ENCODE measurements around the gene CMIP. TPM values are rescaled to one million over a fixed set of nuclear protein-coding genes. Genes with fewer than 3 reads are reported as not detected.

Gene CMIP
- total RNA-seq, 1 experiment from 2014 or later: 48.2 TPM

DNA sequence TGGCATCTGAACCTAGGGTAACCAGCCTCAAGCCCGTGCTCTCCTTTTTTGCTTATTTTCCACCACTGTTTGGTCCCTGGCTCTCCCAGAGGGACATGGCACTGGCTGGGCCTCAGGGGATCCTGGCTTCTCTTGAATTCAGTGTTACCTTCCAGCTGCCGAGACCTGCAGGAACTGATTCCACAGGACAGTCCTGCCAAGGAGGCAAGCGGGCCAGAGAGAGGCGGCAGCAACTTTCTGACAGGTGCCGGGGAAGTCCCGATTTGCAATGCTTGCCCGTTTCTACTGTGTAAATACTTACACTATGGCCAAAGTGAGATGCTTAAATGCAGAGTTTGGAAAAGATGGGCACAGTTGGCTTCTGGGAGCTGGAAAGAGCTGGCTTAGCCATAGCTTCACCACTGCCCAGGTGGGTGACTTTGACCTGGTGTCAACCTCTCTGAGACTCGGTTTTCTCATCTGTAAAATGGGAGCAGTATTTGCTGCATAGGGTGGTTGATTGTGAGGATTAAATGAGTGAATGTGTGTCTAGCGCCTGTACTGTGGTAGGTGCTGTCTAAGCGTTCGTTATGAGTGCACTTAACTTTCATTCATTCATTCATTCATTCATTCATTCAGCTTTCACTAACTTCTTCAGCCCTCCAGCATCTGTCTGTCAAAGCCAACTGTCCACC, 124.9 kb downstream of the CMIP start:
- no peak overlapping the region for H2BK5ac ChIP-seq (ENCODE audit: insufficient read length, low read length)
- no peak overlapping the region for H3K23ac ChIP-seq (ENCODE audit: insufficient read length, low read depth, low read length)
- TF ChIP-seq, protein P1, sequence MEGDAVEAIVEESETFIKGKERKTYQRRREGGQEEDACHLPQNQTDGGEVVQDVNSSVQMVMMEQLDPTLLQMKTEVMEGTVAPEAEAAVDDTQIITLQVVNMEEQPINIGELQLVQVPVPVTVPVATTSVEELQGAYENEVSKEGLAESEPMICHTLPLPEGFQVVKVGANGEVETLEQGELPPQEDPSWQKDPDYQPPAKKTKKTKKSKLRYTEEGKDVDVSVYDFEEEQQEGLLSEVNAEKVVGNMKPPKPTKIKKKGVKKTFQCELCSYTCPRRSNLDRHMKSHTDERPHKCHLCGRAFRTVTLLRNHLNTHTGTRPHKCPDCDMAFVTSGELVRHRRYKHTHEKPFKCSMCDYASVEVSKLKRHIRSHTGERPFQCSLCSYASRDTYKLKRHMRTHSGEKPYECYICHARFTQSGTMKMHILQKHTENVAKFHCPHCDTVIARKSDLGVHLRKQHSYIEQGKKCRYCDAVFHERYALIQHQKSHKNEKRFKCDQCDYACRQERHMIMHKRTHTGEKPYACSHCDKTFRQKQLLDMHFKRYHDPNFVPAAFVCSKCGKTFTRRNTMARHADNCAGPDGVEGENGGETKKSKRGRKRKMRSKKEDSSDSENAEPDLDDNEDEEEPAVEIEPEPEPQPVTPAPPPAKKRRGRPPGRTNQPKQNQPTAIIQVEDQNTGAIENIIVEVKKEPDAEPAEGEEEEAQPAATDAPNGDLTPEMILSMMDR (conservative IDR thresholded peaks at IDR 0.05): no peak
- H4K20me1 ChIP-seq (ENCODE audit: control insufficient read depth, insufficient read depth, insufficient read length): peaks cover 2% of the 10 kb centered on the region
- no peak overlapping the region for H3T11ph ChIP-seq (ENCODE audit: low read length)
- H3K14ac ChIP-seq (ENCODE audit: insufficient read depth, low read length): no peak overlapping the region
- H3K9me3 Mint-ChIP-seq: no peaks in the 10 kb centered on the region
- H3K79me2 ChIP-seq (ENCODE audit: insufficient read depth, low read length): peaks cover 4% of the 10 kb centered on the region; the same call in 1 of the 2 replicates
- no peak overlapping the region for H2BK12ac ChIP-seq (ENCODE audit: insufficient read length, low read depth, low read length)
- no peak overlapping the region for H4K91ac ChIP-seq (ENCODE audit: insufficient read length, low read depth, low read length)
- no peak overlapping the region for H4K5ac ChIP-seq (ENCODE audit: insufficient read length, low read depth, low read length)
- H3K18ac ChIP-seq (ENCODE audit: insufficient read length, low read depth, low read length): no peak overlapping the region
- H3K27me3 ChIP-seq (ENCODE audit: insufficient read depth, low read length): no peaks in the 10 kb centered on the region
- no peak overlapping the region for H2AFZ ChIP-seq (ENCODE audit: low read length)
- no peaks in the 10 kb centered on the region for H3K9me3 ChIP-seq (ENCODE audit: control insufficient read depth, low read depth, low read length)
- no CpG with 5 or more reads among the region's 11 CpGs for WGBS (ENCODE audit: extremely low coverage, insufficient read length, low lambda C conversion rate)
- H3K4me1 Mint-ChIP-seq: peaks cover 33 to 35% of the 10 kb centered on the region in 2 experiments
- no peak overlapping the region for H2AK5ac ChIP-seq (ENCODE audit: insufficient read length, low read length)
- no peak overlapping the region for H3K4me3 Mint-ChIP-seq
- H3K9ac ChIP-seq (ENCODE audit: extremely low read depth, insufficient read length, low read length): no peak overlapping the region
- H4K8ac ChIP-seq (replicated peaks; ENCODE audit: insufficient read length, low read depth, low read length): no peak overlapping the region
- no peak overlapping the region for H3K27ac ChIP-seq (ENCODE audit: insufficient read length, low read depth, low read length)
- no peaks in the 10 kb centered on the region for H3K23me2 ChIP-seq (ENCODE audit: insufficient read length, low read depth, low read length, poor library complexity, severe bottlenecking)
- no peaks in the 10 kb centered on the region for H3K27me3 Mint-ChIP-seq (ENCODE audit: low read depth)
- H3K79me1 ChIP-seq (ENCODE audit: insufficient read depth, low read depth, low read length, poor library complexity, severe bottlenecking): peaks cover 3% of the 10 kb centered on the region
- no peaks in the 10 kb centered on the region for H3K4me1 ChIP-seq (ENCODE audit: insufficient read depth, low read length)
- H2BK120ac ChIP-seq (ENCODE audit: low read depth, low read length, poor library complexity, severe bottlenecking): no peak overlapping the region
- no peak overlapping the region for H3K56ac ChIP-seq (ENCODE audit: insufficient read length, low read depth, low read length)
- DNase-seq: no peak
- no peak overlapping the region for H3K4ac ChIP-seq (ENCODE audit: low read depth, low read length)
- H2BK20ac ChIP-seq (ENCODE audit: low read depth, low read length, poor library complexity, severe bottlenecking): no peak overlapping the region
- H3K4me2 ChIP-seq (ENCODE audit: insufficient read depth, insufficient read length, low read length): no peak overlapping the region
- no peaks in the 10 kb centered on the region for H3K36me3 Mint-ChIP-seq (ENCODE audit: insufficient read depth in 1 of 3, low read depth in 3 of 3)
- no peak overlapping the region for H2BK15ac ChIP-seq (ENCODE audit: low read depth, low read length)
- H3K27ac Mint-ChIP-seq: peak overlapping the region in 2 of 3 experiments; percentile 64 to 77; a peak in 2 of 7 replicates

Data from H9 (cell line).